Activated naive CD8-positive, alpha-beta T cell (primary cell): Measurements from ENCODE around the gene TBX4.
A peak's percentile ranks its signal among the peaks of the same experiment; 100 is the strongest.
"Not testable (repeated sequence)": the region's sequence is repeated elsewhere in the genome, so short reads cannot be mapped to it uniquely, and the experiment has no call there.

Experiments used
- H3K27ac Mint-ChIP-seq: one replicate; pipeline ENCODE4 v1.8.0; 2021; ENCODE audit warnings: mixed read lengths
- H3K27me3 Mint-ChIP-seq: one replicate; pipeline ENCODE4 v1.8.0; 2021; ENCODE audit warnings: mixed read lengths
- H3K36me3 Mint-ChIP-seq: one replicate; pipeline ENCODE4 v1.8.0; 2021; ENCODE audit warnings: mixed read lengths
- H3K4me1 Mint-ChIP-seq: one replicate; pipeline ENCODE4 v1.8.0; 2021; ENCODE audit warnings: low read depth, mixed read lengths
- H3K4me3 Mint-ChIP-seq: one replicate; pipeline ENCODE4 v1.8.0; 2021; ENCODE audit warnings: mild to moderate bottlenecking, mixed read lengths
- H3K9me3 Mint-ChIP-seq: one replicate; pipeline ENCODE4 v1.8.0; 2021; ENCODE audit warnings: low read depth, mixed read lengths

TBX4 gene

GRCh38 chr17:61436273-61436672 is 15.9 kb upstream of the TBX4 start:
- Mint-ChIP-seq H3K9me3 (peaks cover 19% of the 10 kb centered on the region), H3K27ac (no peak overlapping the region), H3K4me3 (no peak overlapping the region), H3K4me1 (no peaks in the 10 kb centered on the region), H3K27me3 (peaks cover 34% of the 10 kb centered on the region), H3K36me3 (peaks cover 9% of the 10 kb centered on the region)

- Mint-ChIP-seq H3K36me3 (peaks cover 9% of the 10 kb centered on the region), H3K4me3 (no peak overlapping the region), H3K4me1 (no peaks in the 10 kb centered on the region), H3K27ac (no peak overlapping the region), H3K9me3 (peaks cover 19% of the 10 kb centered on the region), H3K27me3 (peaks cover 38% of the 10 kb centered on the region)
Observed at GRCh38 chr17:61436995-61437704, 15.1 kb upstream of the TBX4 start.

DNA sequence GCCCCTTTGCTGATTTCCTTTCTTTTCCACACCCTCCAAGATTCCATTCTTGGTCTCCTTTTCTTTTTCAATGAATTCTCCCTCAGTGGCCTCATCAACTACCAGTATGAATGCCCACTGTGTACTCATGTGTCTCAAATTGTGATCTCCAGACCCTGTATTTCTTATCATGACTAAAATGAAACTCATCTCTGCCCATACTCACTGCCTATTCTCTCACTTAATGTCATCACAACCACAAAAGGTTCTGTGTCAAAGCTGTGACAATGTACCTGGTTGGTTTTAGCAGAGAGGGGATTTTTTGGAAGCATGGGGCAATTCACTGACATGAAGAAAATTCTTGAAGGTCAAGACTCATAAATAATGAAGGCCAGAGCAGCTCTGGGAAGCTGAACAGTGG is 11.5 kb upstream of the TBX4 start:
- H3K9me3 Mint-ChIP-seq = peaks cover 13% of the 10 kb centered on the region
- H3K27ac Mint-ChIP-seq = no peak overlapping the region
- no peaks in the 10 kb centered on the region for H3K4me1 Mint-ChIP-seq
- H3K36me3 Mint-ChIP-seq = peaks cover 9% of the 10 kb centered on the region
- no peak overlapping the region for H3K4me3 Mint-ChIP-seq
- H3K27me3 Mint-ChIP-seq = peaks cover 39% of the 10 kb centered on the region

DNA sequence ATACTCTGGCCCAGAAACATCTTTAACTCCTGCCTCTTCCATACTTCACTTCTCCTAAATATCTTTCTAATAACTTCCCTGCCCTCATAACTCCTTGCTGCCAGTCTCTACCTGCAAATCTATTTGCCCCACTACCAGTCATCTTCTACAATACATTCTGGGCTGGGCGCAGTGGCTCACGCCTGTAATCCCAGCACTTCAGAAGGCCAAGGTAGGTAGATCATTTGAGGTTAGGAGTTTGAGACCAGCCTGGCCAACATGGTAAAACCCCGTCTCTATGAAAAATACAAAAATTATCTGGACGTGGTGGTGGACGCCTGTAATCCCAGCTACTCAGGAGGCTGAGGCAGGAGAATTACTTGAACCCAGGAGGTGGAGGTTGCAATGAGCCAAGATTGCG is 10.7 kb upstream of the TBX4 start:
- peaks cover 36% of the 10 kb centered on the region for H3K27me3 Mint-ChIP-seq
- H3K4me3 Mint-ChIP-seq = not testable (repeated sequence)

GRCh38 chr17:61442136-61442775 is 10.0 kb upstream of the TBX4 start:
- Mint-ChIP-seq H3K4me1 (no peaks in the 10 kb centered on the region), H3K27me3 (peaks cover 35% of the 10 kb centered on the region), H3K27ac (no peak overlapping the region), H3K4me3 (no peak overlapping the region), H3K9me3 (peaks cover 3% of the 10 kb centered on the region), H3K36me3 (peaks cover 6% of the 10 kb centered on the region)

More for the DNA sequence above, 10.7 kb upstream of the TBX4 start:
- H3K9me3 Mint-ChIP-seq, H3K27ac Mint-ChIP-seq, H3K4me1 Mint-ChIP-seq, H3K36me3 Mint-ChIP-seq: not testable (repeated sequence)

DNA sequence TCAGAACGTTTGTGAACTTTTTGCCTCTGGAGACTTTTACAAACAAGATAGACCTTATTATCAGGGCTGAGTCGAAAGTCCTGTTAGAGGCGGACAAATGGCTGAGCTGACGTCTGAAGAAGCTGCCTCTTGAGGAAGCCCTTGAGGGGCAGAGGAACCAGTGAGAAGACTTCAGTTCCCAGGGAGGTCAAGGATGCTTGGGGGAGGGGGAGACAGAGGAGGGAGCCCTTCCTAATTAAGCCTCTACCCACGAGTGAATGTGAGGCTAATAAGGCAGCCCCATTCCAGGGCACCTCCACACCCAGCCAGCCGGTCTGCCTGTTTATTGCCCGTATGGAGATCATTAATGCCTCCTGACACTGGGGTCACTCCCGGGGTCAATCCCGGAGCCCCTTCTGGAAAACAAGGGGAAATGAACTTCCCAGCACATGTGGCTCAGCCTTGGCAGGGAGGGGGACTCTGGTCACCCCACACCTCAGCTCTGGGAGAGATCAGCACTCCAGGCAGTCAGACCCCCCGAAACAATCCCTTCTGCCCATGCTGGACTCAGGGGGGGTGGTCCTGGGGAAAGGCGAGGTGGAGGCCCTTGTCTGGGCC is 9.2 kb upstream of the TBX4 start:
- Mint-ChIP-seq H3K36me3 (peaks cover 2% of the 10 kb centered on the region), H3K27ac (no peak overlapping the region), H3K4me1 (no peaks in the 10 kb centered on the region), H3K4me3 (no peak overlapping the region), H3K27me3 (peaks cover 33% of the 10 kb centered on the region), H3K9me3 (no peaks in the 10 kb centered on the region)

DNA sequence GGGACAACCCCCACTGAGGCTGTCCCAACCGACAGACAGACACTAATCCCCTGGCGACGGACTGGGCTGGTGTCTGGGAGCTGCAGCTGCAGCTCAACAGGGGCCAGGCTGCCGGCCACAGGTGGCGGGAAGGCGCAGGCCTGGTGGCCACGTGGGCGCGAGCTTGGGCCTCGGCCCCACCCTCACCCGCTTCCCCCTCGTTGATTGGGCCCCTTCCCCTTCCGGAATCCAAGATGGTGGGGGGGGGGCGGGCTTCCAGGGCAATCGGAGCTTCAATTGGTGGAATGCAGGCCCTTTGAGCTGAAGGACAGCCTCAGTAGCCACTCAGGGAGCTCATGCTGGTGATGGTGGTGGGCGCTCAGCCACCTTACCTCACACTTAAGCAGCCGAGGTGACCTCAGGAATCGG is 8.7 kb upstream of the TBX4 start:
- peaks cover 33% of the 10 kb centered on the region for H3K27me3 Mint-ChIP-seq
- no peaks in the 10 kb centered on the region for H3K9me3 Mint-ChIP-seq
- H3K4me1 Mint-ChIP-seq = no peaks in the 10 kb centered on the region
- no peak overlapping the region for H3K27ac Mint-ChIP-seq
- no peak overlapping the region for H3K4me3 Mint-ChIP-seq
- H3K36me3 Mint-ChIP-seq = peaks cover 2% of the 10 kb centered on the region

DNA sequence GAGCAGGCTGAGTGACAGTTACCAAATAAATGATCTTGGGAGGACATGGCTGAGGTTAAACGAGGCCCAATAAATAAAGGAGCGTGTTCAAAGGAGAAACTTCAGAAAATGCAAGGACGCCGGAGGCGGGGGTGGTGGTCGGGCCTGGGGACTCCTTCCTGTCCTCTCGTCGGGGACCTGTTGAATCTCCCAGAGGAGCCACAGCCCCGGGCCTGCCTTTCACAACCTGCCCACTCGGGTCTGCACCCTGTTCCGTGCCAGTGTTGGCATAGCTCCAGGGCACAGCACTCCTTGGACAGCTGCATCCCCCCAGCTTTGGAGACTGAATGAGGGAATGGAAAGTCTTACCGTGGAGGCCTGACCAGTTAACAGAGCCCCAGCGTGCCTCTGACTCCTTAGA is 8.1 kb upstream of the TBX4 start:
- peaks cover 33% of the 10 kb centered on the region for H3K27me3 Mint-ChIP-seq

DNA sequence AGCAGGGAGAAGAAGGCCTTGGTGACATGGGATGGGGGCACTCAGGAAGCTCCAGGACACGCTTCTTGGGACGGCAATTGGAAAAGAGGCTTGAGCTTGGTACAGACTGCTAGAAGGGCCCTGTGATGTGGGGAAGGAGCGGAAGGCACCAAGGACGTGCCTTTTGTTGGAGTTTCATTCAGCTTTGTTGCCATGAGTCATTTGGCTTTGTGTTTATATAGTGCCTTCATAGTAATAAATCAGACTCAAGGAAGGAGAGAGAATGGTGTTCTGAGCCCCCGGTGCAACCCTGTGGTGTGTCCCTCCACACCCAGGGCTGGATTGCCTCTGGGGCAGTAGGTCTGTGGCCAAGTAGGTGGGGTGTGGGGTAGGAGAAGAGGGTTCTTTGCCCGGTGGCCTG is 7.4 kb upstream of the TBX4 start:
- Mint-ChIP-seq H3K36me3 (peaks cover under 1% of the 10 kb centered on the region), H3K4me1 (no peaks in the 10 kb centered on the region), H3K9me3 (no peaks in the 10 kb centered on the region), H3K27me3 (peaks cover 31% of the 10 kb centered on the region), H3K4me3 (no peak overlapping the region), H3K27ac (no peak overlapping the region)

More for the DNA sequence above, 8.1 kb upstream of the TBX4 start:
- Mint-ChIP-seq H3K36me3 (peaks cover 2% of the 10 kb centered on the region), H3K9me3 (no peaks in the 10 kb centered on the region), H3K4me1 (no peaks in the 10 kb centered on the region), H3K4me3 (no peak overlapping the region), H3K27ac (no peak overlapping the region)

DNA sequence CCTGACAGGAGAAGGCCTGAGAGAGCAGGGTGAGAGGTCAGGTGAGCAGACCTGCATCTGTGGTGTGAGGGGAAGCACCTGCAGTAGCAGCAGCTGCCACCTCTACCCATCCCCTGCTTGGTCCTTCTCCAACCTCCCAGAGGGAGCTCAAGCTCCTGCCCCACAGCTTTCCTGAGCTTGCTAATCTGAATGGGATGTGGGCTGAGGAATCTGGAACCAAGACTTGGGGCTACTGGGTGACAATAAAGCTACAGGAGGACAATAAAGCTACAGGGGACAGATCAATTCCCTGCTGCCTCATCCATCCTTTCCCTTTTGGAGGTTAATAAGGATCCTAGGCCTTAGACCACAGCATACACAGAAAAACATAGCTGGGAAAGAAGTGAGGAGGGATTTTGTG is 4.9 kb upstream of the TBX4 start:
- no peaks in the 10 kb centered on the region for H3K9me3 Mint-ChIP-seq
- no peaks in the 10 kb centered on the region for H3K36me3 Mint-ChIP-seq
- peaks cover 23% of the 10 kb centered on the region for H3K27me3 Mint-ChIP-seq
- no peak overlapping the region for H3K4me3 Mint-ChIP-seq
- H3K4me1 Mint-ChIP-seq = peaks cover 5% of the 10 kb centered on the region
- no peak overlapping the region for H3K27ac Mint-ChIP-seq

GRCh38 chr17:61448042-61448441 is 4.2 kb upstream of the TBX4 start:
- Mint-ChIP-seq H3K4me3 (no peak overlapping the region), H3K4me1 (peaks cover 9% of the 10 kb centered on the region), H3K27me3 (peaks cover 25% of the 10 kb centered on the region), H3K36me3 (no peaks in the 10 kb centered on the region), H3K27ac (no peak overlapping the region), H3K9me3 (no peaks in the 10 kb centered on the region)

DNA sequence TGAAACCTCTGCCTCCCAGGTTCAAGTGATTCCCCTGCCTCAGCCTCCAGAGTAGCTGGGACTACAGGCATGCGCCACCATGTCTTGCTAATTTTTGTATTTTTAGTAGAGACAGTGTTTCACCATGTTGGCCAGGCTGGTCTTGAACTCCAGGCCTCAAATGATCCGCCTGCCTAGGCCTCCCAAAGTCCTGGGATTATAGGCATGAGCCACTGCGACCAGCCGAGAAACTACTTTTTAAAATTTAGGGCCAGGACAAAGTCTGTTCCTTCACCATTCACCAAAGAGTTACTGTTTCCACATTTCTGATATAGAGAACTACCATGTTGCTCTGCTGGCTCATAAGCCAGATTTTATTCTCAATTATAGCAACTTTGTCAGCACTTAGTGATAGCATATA is 3.1 kb upstream of the TBX4 start:
- Mint-ChIP-seq H3K27me3 (peaks cover 34% of the 10 kb centered on the region), H3K4me1 (peaks cover 17% of the 10 kb centered on the region)
- H3K4me3 Mint-ChIP-seq, H3K27ac Mint-ChIP-seq, H3K36me3 Mint-ChIP-seq, H3K9me3 Mint-ChIP-seq: not testable (repeated sequence)

GRCh38 chr17:61449707-61450640 is 2.2 kb upstream of the TBX4 start:
- Mint-ChIP-seq H3K27ac (no peak overlapping the region), H3K4me3 (no peak overlapping the region), H3K27me3 (peaks cover 34% of the 10 kb centered on the region), H3K9me3 (no peaks in the 10 kb centered on the region), H3K4me1 (peaks cover 21% of the 10 kb centered on the region), H3K36me3 (no peaks in the 10 kb centered on the region)

DNA sequence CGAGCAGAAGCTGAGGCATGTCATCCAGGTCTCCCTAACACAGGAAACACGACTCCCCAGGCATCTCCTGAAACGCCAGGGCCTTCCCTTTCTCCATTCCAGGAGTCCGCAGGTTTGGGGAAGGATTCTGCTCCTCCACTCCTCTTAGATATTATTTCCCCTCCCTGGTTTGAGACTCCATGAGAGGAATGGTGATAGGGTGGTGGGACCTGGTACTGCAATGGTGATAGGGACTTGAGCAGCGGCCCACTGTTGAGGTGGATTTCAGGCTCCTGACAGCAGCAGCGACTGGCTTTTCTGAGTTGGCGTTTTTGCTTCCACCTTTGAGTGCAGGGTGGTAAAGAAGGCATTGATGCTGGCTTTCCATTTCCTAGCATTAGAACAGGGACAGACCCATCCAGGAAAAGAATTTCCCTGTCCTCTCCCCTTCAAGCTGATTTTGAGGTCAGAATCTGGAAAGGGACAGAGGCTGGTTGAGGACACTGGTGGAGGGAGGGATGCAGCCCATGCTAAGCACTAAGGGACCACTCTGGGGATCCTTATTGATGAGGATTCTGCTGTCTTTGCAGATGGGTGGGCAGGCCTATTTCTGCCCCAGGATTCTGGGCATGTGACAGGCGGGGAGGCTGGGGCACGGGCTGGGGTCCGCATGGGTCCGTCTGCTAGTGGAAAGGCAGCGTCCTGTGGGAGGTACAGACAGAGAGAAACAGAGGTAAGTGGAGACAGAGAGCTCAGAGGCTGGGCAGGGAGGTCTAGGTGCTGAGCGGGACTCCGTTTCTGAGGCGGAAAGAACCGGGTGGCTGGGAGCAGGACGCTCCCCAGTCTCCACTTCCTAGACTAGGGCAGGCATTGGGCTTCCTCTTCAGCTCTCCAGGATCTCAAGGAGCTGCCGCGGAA is 1.3 kb upstream of the TBX4 start:
- no peaks in the 10 kb centered on the region for H3K9me3 Mint-ChIP-seq
- H3K4me3 Mint-ChIP-seq = peak overlapping the region; percentile 79
- H3K4me1 Mint-ChIP-seq = peaks cover 28% of the 10 kb centered on the region
- H3K27me3 Mint-ChIP-seq = peaks cover 38% of the 10 kb centered on the region
- H3K36me3 Mint-ChIP-seq = peaks cover 3% of the 10 kb centered on the region
- H3K27ac Mint-ChIP-seq = no peak overlapping the region
